ENCODE measurements around the gene BMAL2.

Gene BMAL2, protein sequence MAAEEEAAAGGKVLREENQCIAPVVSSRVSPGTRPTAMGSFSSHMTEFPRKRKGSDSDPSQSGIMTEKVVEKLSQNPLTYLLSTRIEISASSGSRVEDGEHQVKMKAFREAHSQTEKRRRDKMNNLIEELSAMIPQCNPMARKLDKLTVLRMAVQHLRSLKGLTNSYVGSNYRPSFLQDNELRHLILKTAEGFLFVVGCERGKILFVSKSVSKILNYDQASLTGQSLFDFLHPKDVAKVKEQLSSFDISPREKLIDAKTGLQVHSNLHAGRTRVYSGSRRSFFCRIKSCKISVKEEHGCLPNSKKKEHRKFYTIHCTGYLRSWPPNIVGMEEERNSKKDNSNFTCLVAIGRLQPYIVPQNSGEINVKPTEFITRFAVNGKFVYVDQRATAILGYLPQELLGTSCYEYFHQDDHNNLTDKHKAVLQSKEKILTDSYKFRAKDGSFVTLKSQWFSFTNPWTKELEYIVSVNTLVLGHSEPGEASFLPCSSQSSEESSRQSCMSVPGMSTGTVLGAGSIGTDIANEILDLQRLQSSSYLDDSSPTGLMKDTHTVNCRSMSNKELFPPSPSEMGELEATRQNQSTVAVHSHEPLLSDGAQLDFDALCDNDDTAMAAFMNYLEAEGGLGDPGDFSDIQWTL

DNA sequence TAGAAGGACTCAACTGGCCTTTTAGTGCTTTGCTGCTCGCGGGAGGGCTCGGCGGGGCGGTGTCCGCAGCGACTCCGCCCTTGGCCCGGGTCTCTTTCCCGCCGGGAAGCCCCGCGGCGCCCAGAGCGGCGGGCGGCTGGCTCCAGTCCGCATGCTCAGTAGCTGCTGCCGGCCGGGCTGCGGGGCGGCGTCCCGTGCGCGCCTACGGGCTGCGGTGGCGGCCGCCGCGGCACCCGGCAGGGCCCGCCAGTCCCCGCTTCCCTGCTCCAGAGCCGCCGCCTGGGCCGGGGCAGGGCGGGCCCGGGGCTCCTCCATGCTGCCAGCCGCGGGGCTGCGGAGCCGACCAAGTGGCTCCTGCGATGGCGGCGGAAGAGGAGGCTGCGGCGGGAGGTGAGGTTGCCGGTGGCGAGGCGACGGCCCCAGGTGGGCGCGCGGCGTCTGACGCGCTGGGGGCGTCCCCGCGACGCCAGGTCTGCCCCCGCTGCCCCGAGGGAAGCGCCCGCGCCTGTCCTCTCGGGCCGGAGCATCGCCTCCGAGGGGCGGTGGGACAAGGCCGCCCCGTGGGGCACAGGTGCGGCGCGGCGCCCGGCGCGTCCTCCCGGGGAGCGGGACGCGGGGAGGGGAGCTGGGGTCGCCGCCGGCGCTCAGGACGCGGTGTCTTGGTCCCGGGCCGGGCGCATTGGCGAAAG is at the start of gene BMAL2:
TSS of gene BMAL2 (plus strand) at position 123 of the 689 bp plus-strand sequence. CDS start at position 360, 237 bp downstream.
- DNase-seq (ENCODE audit: low read depth in 2 of 2) = peak in 1 of 2 donors; percentile 13

DNA sequence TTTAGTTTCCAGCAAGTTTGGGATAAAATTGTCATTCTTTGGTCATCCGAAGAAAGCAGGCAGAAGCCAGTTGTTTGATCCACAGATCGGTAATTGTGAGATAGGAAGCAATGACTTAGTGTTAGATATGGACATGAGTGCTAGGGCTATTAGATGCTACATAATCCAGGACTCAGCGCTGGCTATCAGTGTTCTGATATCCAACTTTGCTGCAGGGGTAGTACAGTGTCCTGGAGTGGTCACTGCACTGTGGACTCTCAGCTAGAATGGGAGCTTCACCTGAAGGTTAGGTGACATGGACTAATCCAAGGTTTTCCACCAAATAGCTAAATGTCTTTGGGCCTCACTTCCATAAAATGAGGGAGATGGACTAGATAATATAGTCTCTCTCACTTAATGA is 48.6 kb upstream of the BMAL2 start:
- DNase-seq (ENCODE audit: low read depth in 2 of 2) = no peak

DNA sequence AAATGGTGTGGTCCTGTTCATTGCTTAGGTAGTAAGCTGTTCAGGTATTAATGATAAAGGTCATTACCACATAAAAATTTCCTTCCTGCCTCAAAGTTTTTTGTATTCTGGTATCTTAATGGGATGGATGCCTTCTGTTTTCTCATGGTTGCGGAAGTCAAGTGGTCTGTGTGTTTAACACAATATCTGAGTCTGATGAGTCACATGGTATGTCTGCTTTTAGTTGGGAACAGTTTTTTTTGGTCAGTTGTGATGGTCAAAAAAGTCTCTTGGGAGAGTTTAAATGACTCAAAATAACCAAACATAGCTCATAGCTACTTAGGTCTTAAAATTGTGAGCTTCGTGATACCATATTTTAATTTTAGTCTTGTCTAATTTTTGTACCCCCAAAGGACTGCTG is 47.9 kb upstream of the BMAL2 start:
- DNase-seq (ENCODE audit: low read depth in 2 of 2) = no peak

DNA sequence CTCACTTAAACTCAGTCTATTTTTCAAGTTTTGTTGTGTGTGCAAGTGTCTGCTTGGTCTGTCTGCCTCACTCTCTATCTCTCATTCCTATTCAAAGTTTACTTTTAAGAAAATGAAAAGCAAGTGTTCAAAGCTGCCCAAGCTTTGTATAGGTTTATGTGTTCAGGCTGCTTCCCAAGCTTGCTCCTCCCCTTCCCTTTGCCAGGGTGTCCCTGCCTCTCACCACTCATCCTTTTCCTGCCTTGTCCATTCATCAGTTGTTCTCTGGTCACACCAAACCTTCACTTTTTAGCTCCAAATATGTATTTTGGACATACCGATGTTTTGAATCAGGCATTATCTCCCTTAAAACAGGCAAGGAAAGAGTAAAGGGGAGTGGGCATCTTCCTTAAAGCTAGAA is 47.2 kb upstream of the BMAL2 start:
- no peak for DNase-seq (ENCODE audit: low read depth in 2 of 2)

DNA sequence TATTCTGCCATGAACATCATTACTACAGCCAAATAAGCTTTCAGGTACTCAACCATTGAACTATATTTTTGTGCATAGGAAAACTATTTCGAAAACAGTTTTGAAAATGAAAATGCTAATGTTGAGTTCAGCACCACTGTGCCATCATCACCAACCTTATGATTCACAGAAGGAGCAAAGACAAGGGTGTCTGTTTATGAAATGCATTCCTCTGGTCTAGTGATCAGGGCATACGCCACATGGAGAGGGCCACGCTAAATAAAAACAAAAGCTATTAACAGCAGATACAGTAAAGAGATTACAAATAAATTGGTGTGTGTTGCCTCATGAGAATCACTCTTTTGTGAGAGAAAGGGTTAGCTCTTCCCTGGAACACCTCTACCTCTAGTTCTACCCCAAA is 43.2 kb upstream of the BMAL2 start:
- DNase-seq (ENCODE audit: low read depth in 2 of 2) = no peak

DNA sequence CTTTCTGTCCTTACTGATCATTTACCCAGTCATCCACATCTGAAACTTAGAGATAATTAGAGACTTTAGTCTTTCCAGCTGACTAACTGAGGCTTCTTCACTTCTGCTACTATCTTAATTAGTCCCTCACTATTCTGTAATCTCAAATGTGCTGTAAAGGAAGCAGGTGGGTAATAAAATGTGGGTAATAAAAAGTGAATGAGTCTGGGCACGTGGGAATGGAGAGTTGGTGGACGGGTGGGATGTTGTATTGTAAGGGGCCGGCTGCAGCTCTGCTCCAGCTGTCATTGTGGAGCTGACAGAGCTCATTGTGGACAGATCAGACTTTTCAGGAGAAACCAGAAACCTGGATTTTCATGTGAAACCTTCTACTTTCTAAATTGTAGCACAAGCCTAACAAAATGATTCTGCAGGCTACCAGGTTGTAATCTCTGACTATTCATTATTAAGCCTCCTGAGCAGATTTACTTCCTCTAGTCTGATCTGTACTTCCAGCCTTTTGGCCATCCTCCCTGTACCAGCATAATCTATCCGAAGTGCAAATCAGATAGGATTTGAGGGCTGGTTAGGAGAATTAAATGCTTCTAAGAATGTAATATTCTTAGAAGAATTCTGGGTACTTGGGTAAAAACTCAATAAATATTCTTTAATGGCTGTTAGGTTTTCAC is 42.0 kb upstream of the BMAL2 start:
- no peak for DNase-seq (ENCODE audit: low read depth in 2 of 2)

DNA sequence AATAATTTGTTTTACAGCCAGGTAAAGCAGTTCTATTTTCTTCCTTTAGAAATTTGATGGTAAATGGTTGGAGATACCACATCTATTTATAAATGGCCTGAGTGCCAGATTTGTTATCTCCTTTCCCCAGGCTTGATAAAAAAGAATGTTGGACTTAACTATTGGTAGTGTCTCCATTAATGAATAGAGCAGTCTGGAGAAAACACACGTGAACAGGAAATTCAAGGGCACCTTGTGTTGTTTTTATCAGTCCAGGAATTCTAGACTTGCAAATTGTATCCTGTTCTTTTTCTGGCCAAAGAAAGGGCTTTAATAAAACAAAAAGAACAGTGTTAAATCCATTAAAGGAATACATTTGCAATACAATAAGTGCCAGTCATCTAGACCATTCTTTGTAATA is 40.8 kb upstream of the BMAL2 start:
- DNase-seq (ENCODE audit: low read depth in 2 of 2) = no peak

DNA sequence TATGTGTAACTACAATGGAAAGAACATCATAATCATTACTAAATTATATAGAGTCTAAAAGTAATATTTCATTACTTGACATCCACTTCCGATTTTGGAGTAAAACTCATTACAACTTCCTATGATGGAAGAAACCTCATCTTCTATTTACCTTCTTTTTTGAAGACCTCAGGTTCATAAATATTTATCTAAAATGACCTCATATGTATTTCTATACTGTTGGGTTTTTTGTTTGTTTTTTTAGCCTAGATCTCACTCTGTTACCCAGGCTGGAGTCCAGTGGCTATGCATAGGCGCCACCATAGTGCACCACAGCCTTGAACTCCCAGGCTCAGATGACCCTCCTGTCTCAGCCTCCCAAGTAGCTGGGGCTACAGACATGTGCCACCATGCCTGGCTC is 39.9 kb upstream of the BMAL2 start:
- DNase-seq (ENCODE audit: low read depth in 2 of 2) = no peak

DNA sequence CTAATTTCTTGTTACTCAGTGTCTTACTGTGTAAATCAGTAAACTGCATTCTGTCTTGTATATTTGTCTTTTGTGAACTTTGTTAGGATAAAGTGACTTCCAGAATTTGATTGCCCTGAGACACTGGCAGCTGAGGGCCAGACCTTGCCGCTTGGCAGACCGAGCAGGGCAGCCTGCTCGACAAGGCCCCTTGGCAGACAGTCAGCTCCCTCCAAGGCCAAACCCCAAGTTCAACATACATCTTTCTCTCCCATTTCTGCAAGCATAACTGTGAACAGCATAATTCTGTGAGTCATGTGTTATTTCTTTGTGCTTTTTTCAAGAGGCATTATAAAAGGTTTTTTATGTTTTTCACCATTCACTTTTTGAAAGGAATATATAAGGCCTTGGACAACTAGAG is 39.2 kb upstream of the BMAL2 start:
- no peak for DNase-seq (ENCODE audit: low read depth in 2 of 2)

DNA sequence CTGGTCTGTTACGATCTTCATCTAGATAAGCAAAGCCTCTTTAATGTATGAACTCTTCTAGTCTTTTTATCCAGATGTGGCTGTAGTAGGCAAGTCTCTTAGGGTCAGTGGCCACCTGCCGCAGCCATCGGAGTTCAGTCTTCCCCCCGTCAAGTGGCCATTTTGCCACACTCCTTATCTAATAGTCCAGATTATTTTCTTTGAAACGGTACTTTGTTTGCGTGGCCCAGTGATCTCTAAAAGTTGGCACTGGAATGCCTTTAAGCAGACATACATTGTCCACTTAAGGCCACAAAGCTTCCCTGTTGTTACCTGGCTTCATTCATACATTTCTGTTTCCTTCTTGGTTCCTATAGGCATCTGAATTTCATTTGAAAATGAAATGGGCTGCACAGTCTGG is 36.0 kb upstream of the BMAL2 start:
- DNase-seq (ENCODE audit: low read depth in 2 of 2) = no peak

DNA sequence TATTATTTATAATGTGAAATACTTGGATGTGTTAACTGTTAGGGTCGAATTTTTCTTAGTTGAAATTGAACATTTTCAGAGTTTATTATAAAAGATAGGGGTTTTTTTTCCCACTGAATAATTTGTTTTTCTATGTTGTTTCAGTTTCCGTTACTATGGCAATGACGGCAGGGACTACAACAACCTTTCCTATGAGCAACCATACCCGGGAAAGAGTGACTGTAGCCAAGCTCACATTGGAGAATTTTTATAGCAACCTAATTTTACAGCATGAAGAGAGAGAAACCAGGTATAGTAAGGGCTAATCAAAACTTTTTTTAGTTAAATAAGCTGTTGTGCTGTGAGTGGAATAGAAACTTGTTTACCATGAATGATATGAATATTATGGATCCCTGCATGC is 35.1 kb upstream of the BMAL2 start:
- DNase-seq (ENCODE audit: low read depth in 2 of 2) = no peak

DNA sequence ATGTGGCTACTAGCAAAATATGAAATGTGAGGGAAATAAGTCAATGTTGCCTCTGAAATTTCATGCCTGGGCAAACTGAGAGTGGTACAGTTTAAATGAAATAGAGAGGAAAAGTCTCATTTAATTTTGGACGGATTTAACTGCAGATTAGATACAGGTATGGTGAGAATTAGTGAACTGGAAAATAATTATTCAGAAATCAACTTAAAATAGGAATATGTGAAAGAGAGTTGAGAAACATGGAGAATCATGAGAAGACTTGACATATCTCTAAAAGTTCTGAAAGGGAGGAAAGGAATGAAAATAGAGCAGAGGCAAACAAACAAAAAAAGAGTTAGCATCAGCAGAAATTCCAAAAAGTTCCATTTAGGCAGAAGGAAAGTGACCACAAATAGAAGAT is 33.5 kb upstream of the BMAL2 start:
- DNase-seq (ENCODE audit: low read depth in 2 of 2) = no peak

DNA sequence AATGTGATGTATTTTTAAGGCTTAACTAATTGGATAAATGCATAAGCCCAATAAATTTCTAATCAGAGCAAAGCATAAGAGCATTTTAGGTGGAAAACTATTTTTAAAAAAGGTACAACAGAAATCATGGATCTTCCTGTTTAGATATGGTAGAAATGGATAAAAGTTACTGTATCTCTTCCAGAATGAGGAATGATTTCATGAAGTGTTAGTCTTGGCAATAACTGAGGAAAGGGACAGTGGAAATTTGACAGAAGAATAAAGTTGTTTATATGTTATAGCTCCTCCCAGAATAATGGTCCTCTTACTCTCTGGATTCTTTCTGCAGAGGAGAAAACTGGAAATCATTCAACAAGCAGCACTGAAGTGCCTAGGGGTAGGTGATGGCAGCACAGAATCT is 32.4 kb upstream of the BMAL2 start:
- no peak for DNase-seq (ENCODE audit: low read depth in 2 of 2)

DNA sequence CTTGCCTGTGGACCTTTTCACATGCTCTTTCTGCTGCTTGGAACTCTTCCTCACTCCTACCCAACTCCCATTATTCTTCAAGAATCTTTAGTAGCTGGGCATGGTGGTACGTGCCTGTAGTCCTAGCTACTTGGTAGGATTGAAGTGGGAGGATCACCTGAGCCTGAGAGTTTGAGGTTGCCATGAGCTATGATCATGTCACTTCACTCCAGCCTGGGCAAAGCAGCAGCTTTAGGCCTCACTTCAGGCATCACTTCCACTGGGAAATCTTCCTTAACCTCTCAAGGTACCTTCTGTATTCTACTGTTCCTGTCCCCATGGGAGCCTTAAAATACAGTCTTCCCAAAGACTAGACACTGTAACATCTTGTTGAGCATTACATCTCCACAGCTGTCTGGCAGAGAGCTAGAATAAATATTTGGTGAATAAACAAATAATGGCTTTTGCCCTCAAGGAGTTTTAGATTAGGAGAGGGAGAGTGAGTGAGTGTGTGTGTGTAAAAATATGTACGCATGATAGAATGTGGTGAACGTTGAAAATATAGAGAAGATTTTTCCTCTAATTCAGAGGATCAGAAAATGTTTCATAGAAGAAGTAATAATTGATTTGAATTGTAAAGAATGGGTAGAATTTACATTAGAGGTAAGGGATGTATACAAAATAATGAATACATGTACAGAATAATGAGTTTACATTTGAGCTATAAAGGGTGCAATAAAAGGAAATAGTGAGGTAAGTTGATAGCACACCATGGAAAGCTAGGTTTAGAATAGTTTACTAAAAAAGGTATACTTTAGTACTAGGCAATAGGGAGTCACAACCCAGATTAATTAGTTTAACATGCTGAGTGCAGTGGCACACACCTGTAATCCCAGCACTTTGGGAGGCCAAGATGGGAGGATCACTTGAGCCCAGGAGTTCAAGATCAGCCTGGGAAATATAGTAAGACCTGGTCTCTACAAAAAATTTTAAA is 29.2 kb upstream of the BMAL2 start:
- DNase-seq (ENCODE audit: low read depth in 2 of 2) = no peak

DNA sequence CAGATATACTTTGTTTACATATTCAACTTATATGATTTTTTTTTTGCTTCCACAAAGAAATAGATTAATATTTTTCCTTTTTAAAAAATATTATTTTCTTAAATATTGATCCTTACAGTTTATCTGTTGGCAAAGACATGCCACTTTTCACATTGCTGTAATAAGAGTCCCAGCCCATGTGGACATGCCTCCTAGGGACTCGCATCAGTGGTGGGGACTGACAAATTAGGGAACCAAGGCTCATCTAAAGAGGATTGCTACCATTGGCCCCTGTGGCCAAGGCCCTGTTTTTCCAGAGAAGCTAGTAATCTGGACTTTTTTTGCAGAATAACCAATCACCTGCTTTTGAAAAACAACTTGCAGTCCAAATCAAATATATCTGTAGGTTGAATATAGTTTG is 27.8 kb upstream of the BMAL2 start:
- no peak for DNase-seq (ENCODE audit: low read depth in 2 of 2)

DNA sequence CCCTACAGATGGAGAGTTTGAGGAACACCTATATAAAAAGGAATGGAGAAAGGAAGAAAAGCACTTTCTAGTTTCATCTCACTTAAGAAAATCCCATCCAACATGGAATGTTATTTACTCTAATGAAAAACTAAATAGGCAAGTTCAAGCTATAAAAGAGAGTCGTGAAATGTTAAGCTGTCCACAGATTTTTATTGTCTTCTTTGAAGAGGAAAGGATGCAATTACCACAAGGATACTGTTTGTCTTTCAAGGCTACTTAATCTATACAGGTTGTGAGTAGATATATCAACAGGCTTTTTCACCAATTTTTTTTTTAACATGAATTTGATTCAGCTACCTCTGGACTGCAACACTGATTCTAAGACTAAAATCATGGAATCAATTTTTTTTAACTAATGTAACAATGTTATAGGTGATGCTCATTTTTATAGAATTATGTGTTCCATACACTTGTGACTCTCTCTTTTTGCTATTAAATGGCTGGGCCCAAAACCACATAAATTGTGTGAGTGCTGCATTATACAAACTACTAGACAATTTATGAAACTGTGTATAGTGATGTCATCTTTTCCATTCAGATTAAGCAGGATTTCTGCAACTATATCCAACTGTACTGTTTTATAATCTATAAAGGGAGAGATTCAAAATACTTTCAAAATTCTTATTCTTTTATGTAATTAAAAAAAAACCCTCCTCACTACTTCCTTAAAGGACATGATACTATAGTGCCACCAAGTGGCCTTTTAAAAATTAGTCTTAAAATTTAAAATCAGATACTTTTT is 26.8 kb upstream of the BMAL2 start:
- DNase-seq (ENCODE audit: low read depth in 2 of 2) = no peak

DNA sequence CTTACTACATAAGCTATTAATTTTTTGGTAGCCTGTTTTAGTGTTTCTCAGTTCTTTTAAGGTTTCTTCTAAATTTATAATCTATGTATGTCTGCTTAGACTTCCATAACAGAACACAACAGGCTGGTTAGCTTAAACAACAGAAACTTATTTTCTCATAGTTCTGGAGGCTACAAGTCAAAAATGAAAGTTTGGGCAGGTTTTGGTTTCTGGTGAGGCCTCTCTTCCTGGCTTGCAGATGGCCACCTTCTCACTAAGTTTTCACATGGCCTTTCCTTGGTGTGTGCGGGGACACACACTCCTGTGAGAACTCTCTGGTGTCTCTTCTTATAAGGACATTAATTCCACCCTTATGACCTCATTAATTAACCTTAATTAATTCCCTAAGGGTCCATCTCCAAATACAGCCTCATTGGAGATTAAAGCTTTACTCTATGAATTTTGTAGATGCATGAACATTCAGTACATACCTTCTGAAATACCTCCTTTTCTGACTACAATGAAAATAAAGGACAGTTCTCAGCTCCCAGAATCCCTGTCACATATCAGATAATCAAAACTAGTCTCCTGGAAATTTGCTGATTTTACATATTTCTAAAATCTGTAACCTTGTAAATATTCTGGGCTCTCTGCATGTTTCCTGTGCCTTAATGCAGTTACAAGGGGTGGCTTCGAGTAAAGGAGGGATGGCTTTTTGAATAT is 23.2 kb upstream of the BMAL2 start:
- DNase-seq (ENCODE audit: low read depth in 2 of 2) = no peak

DNA sequence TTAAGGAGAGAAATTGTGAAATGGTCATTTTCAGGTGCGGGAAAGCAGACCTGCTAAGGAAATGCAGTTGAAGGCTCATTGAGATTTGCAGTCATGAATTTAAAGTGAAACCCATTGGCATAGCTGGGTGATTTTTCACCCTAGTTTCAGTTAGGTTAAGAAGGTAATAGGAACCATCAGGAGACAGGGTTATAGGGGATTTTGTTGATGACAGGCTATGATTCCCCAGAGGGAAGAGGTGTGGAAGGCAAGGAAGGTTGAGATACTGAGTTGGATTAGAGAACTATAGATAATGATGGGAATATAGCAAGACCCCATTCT is 22.7 kb upstream of the BMAL2 start:
- no peak for DNase-seq (ENCODE audit: low read depth in 2 of 2)

DNA sequence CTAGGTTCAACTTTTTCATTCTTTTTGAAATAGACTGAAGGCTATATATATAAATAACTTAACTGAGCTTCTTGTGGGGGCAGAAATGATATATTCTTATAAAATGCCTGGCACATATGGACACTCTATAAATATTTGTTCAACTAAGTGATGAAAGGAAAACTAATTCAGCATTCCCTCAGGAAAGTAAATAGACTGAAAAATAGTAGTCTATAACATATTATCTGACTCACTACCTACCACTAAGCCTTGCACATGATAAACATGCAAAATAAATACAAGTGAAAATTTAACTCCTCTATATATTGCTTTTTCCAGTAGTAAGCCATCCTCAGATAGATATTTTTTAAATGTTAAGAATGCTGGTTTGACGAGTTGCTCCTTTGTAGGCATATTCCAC is 15.7 kb upstream of the BMAL2 start:
- DNase-seq (ENCODE audit: low read depth in 2 of 2) = no peak

DNA sequence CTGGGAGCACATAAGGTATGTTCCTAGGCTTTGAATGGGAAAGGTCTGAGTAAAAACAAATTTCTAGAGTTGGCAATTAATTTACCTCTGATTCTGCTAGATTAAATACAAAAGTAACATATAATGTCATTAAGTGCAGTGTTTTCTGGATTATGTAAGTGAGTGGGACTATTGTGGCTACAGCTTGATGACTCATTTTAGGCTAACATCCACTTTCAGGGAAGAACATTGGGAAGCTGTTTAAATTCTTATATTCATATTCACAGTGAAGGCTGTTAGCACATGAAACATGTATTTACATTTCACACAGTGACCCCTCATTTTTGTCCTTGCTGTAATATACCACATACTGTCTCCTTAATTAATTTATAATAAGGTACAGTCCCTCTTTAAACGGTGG is 13.2 kb upstream of the BMAL2 start:
- DNase-seq (ENCODE audit: low read depth in 2 of 2) = no peak

Data from stimulated activated CD4-positive, alpha-beta T cell treated with anti-CD3 and anti-CD28 coated beads, Interleukin-15, amount 100 ng/mL, for 48 hours (primary cell).